GM18868 (cell line): ENCODE data around the gene SHISA2.
"Not testable (repeated sequence)": the region's sequence is repeated elsewhere in the genome, so short reads cannot be mapped to it uniquely, and the experiment has no call there.

Source experiments
- ATAC-seq: cut with Tn5 transposase; IDR thresholded peaks from one replicate; pipeline ENCODE4 v1.9.1; 2021; ENCODE audit warnings: mild to moderate bottlenecking, moderate library complexity; ENCODE audit not compliant: unreplicated experiment

The SHISA2 gene

DNA sequence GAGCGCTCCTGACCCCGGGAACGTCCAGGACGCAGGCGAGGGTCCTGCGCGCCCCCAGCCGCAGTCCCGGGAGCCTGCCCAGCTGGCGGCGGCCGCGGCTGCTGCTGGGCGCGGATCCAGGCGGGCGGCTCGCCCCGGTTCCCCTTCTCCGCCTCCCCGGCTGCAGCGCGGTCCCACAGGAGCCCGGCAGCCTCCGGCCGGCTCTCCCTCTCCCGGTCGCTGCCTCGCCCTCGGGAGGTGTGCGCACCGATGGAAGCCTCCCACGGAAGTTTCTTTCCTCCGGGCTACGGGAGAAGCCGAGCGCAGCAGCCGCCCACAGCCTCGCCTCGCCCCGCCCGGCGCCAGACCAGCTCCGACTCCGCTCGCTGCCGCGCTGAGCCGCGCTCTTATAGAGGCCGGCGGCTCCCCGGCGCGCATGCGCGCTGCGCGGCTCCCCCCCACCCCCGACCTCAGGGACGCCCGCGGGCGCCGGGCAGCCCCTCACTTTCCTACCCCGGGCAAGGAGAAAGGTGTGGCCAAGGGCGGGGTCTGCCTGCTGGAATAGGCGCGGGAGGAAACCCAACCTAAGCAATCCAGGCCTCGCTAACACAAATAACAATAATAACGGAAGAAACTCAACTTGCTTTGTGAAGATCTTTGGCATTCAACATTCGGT lies at the start of gene SHISA2:
Gene SHISA2 (minus strand): TSS at position 360 of the 655 bp plus-strand sequence. CDS start 1,041 bp downstream, outside the sequence.
- ATAC-seq: no peak

DNA sequence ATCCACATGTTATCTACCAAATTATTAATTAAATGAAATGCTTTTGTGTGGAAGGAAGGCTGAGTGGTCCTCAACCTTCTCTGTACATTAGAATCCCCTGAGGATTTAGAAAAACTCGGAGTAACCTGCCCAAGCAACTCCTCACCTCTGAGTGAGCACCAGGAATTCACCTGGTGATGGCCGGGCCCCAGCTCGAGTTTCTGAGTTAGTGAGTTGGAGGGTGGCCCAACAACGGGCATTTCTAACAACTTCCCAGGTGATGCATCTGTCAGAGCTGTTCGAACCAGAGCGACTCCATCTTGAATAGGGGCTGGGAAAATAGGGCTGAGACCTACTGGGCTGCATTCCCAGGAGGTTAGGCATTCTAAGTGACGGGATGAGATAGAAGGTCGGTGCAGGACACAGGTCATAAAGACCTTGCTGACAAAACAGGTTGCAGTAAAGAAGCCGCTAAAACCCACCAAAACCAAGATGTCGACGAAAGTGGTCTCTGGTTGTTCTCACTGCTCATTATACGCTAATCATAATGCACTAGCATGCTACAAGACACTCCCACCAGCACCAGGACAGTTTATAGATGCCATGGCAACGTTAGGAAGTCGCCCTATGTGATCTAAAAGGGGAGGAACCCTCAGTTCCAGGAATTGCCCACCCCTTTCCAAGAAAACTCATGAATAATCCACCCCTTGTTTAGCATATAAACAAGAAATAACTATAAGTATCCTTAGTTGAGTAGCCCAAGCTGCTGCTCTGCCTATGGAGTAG lies 44.2 kb upstream of the SHISA2 start:
- ATAC-seq: no peak

DNA sequence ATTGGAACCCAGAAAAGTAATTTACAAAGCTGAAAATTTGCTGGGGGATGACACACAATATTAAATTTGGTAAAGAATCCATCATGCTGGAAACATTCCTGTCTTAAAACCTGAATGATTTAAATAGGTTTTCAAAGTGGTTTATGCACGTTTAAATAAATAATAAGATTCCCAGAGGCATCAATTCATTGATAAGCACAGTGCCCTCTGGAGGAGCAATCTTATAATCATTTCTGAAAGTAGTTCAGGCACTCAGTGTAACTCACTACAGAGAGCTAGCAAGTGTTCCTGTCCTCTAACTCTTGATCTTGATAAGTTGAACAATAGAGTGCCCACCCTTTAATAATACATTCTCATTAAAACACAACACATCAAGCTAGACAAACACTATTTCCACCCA lies 43.5 kb upstream of the SHISA2 start:
- ATAC-seq: no peak

DNA sequence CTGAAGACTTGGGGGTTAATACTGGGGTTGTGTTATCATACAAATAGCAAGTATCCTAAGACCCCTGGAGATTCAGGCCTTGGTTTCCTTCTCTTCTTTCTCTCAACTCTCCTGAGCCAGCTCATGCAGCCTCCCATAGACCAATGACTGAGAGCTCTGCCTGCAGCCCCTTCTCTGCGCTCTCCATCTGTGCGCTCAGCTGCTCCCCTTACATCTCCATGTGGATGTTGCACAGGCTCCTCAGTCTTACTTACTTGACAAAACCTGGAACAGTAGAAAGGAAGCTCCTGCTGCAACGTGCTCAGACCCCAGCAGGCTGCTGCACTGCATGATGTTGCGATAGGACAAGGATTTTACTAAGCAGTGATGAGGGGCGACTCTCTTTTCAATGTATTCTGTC lies 25.0 kb upstream of the SHISA2 start:
- not testable (repeated sequence) for ATAC-seq

DNA sequence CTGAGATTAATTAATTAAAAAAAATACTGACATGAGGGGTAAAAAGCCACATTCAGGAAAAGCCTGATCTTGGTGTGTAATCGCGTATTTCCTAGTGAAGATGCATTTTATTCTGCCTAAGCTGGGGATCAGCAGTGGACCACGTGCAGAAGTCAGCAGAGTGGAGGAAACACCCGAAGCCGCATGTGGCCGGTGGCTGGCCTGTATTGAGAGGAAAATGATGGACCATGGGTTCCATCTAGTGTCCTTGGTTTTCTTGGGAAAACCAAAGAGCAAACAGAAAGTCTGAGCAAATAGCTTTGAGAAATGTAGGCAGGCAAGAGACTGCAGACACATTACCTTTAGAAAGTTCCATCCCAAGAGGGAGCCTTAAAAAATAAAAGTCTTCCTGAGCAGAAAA lies 23.7 kb upstream of the SHISA2 start:
- ATAC-seq: no peak

DNA sequence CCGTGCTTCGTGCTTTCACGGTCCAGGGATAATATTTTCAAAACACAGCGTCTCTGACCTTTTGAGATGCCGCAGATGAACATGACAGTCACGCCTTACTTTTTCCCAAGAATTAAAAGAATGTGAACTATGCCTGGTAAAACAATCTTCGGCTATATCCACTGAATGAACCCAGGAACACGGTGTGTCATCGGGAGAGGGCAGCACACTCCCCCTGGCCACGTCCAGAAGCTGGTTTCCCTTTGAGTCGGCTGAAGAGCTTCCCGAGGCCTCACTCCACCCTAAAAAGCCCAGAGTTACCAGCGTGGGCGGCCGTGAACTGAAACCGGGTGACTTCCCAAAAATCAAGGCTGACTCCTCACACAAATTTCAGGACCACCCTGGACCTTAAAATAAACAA lies 22.9 kb upstream of the SHISA2 start:
- no peak for ATAC-seq

DNA sequence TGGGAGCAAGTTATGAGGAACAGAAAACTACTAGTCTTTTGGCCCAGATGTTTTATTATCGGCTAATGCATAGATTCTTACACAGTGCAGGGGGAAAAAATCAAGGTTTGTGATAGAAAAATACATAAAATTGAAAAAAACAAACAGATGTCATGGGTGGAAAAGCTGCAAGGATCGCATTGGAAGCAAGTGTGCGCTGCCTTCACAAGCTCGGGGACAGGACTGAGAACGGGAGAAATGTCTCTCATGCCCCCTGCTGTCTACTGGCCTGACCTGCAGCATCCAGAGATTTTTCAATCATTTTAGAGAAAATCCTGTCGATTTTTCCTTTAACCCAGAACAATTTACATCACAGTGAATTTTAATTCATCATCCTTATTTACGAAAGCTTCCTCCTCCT lies 20.5 kb upstream of the SHISA2 start:
- not testable (repeated sequence) for ATAC-seq

DNA sequence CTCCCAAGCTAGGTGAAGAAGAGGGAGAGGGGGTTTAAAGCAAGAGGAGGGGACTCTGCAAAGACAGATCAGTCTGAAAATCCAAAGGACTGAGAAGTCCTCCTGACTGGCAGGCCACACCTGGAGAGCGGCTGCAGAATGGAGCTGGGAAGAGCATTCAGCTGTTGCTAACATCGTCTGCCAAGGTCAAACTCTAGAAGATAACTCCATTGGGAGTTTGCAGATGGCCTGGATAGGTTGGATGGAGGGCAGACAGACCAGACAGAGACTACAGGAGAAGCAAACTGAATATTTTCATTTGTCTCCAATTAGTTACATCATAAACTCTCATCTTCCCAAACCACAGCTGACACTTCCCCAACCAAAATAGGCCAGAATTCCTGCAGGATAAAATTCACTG lies 19.9 kb upstream of the SHISA2 start:
- ATAC-seq: no peak

DNA sequence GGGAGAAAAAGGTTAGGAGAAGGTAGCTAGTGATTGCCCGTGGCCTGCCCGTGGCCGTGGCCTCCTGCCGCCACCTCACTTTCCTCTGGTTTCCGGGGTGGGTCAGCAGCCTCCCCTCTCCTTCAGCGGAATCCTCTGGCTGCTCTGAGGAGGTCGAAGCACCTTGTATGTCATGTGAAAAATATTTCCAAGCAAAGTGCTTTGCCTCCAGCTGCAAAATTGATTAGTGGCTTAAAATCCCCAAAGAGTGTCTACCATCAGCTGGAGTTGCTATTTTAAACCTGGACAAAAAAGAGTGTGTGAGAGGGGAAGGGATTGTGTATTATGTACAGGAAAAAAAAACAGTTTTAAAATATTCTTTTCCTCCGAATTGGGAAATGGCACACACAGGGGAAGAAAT lies 17.8 kb upstream of the SHISA2 start:
- not testable (repeated sequence) for ATAC-seq

DNA sequence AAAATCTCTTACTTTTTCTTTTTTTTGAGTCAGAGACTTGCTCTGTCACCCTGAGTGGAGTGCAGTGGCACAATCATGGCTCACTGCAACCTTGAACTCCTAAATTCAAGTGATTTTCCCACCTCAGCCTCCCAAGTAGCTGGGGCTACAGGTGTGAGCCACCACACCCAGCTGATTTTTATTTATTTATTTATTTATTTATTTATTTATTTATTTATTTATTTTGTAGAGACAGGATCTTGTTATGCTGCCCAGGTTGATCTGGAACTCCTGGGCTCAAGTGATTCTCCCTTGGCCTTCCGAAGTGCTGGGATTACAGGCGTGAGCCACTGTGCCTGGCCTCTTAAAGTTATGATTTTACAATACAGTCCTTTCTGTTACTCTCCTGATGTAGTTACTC lies 16.6 kb upstream of the SHISA2 start:
- ATAC-seq: not testable (repeated sequence)

DNA sequence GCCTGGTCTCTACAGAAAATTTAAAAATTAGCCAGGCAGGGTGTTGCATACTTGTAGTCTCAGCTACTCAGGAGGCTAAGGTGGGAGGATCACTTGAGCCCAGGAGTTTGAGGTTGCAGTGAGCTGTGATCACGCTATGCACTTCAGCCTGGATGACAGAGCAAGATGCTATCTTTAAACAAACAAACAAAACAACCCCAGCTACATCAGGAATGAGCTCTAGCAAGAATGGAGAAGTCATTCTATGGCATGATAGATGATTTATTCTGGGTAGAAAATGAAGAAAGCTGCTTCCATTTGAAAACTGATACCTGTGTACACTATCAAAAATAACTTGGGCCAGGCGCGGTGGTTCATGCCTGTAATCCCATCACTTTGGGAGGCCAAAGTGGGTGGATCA lies 15.8 kb upstream of the SHISA2 start:
- no peak for ATAC-seq

DNA sequence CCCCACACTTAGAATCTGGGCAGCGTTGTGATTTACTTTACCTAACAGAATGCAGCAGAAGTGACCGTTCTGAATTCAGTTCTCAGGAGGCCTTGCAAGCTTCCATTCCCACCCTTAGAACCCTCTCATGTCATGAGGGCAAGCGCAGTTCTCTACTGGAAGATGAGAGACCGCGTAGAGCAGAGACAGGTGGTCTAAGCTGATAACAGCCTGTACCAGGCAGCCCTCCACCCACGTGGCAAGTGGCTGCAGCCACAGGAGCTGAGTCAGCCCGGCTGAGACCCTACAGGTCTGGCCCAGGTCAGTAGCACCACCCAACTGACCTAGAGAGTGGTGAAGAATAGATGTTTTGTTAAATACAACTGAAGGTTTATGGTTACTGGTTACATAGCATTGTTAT lies 14.7 kb upstream of the SHISA2 start:
- ATAC-seq: not testable (repeated sequence)

DNA sequence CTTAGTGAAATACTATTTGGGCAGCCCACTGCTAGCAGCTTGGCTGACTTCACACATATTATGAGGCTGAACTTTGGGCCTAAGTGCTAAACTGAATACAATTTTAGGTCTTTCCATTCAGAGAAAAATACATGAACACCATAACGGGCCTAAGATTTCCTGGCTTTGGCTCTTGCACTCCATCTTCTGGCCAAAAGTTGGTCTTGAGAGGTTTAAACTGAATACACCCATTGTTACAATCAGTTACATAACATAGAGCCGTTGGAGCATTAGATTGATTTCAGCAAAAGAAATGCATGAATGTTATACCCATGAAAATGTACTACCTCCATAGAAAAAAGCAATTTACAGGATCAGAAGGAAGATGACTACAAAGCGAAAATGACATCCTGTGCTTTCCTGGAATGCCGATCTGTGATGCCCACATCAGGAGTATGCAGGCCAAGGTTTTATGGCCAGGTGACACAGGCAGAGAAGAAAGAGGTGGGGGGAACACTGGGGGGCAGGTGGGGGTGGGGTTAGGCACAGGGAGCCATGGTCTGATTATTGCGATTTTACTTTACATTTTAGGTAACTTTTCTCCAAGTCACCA lies 11.1 kb upstream of the SHISA2 start:
- ATAC-seq: no peak

DNA sequence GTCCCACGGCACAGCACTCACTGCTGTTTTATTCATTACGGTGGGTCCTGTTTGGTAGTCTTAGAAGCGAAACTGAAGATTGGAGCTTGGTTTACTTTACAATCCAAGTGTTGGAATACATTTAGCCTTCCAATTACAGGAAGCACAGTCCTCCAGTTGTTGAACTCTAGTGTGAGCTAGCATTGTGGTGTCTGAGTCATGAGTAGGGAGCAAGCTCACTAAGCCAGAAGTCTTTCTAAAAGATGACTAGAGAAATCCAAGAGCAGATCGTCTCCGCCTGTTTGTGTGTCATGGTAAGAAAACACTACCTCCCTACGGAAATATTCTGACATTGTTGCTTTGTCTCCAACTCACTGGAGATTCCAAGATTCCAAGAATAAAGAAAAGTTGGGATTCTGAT lies 10.1 kb upstream of the SHISA2 start:
- ATAC-seq: no peak

DNA sequence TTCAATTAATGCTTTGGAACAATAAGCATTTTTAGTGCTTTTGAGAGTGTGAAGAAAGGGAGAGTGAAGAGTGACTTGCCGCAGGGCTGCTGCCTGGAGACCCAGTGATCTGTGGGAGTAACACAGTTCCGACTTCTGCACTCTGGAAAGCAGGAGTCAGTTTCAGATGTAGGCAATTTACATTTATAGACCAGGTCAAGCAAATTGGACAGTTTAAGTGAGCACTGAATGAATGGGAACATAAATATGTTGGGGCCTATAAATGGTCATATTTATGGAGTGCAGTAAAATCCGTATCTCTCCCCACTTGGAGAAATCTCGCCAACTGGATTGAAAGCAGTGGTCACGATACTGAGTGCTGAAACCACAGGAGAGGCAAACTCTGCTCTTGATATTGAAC lies 9.4 kb upstream of the SHISA2 start:
- ATAC-seq: no peak

DNA sequence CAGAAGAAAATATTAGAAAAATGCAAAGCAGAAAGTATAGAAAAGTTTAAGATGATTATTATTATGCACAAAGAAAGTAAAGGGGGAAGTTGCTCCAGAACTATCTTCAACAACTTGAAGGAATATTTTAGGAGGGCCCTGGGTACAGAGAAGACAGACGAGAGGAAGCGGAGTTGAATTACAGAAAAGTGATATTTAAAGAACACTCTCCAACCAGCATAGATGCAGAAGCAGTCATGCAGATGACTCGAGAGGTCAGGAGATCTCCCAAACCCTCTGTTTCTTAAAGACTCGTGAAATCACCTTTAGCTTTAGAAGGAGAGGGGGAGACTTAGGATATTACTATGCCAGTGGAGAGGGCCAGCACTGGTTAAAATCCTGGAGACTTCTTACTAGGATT lies 8.5 kb upstream of the SHISA2 start:
- ATAC-seq: no peak

DNA sequence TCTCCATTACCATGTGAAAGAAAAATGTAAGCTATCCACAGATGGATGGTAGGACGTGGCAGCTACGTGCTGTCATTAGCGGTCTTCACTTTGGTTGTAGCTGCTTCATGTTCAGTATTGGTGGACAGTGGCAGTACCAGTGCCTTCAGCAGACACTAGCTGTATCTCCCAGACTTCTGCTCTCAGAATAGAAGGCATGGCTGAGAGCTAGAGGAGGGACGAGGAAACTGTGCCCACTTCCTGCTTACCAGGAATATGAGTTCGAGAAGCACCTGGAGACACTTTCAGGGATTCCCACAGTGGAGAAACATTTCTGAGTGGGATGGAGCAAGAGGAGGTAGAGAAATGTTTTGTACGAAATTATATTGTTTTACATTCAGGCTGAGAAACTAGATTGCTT lies 6.9 kb upstream of the SHISA2 start:
- ATAC-seq: no peak

DNA sequence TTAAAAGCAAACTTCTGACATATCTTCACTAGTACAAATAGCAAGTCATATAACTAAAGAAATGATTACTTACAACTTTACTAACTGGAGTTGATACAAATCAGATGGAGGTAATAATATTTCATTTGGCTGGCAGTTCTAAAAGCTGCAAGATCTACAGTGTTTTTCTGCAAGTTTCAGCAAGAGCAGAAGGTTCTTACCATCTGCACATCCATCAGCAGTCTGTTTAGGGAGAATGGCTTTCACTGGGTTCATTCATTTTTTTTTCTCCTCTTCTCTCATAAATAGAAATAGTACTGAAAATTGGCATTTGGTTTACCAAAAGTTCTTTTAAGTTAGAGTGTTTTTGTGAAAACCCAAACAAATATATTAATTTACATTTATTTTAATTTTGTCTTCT lies 3.1 kb upstream of the SHISA2 start:
- no peak for ATAC-seq

DNA sequence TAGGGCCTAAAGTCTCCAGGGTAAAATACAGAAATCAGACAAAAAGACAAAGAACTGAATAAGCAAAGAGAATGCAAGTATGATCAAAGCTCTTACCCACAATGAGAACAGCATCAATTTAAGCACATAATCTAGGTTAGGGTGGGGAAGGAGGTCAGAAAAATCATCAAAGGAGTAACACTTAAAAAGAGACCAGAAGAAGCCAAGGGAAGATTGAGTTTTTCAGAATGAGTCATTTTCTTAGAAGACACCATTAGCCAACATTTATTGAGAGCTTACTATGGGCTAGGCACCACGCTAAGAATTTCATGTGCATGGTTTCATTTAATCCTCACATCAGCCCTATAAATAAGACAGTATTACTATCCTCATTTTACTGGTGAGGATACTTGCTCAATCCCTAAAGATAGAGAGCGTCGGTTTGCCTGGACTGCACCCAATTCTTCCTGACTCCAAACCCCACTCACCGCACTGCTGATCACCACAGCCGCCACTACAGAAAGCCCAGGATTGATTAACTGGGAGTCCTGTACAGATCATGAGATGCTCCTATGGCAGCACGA lies 1.7 kb upstream of the SHISA2 start:
- no peak for ATAC-seq

DNA sequence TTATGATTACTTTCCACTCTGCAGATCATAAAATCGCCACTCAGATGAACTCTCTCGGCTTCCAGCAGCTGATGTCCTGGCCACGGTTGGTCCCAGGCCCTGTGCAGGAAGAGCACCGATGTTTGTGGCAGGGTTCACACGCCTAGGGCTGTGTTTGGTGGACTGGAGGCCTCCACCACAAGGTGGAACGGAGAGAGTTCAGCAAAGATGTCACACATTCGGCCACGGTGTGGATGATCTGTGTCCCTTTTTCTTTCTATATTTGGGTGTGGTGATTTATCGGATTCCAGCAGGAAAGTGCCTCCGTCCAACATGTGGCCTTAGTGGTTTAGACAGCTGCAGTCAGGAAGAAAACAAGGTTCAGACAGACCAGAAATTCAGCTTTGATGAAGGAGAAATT lies 521 bp upstream of the SHISA2 start:
- ATAC-seq: no peak

DNA sequence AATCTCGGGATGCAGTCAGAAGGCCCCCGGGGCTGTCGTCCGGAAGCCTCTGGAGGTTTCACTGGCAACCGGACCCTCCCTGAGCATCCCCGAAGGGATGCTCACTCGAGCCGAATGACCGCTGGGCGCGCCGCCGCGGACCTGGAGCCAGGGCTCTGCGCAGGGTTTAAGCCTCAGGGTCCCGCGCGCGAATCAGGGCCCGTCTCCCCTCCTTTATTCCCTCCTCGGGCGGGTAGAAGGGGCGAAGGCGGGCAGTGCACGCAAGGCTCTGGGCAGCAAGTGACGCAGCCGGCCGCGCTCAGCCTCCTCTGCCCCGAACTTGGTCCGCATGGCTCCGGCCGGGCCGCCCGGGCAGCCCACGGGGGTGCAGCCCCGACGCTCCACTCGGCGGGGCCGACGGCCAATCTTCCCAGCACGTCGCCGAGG lies 572 bp downstream of the SHISA2 start:
- no peak for ATAC-seq
